NCI-H460 (cell line): ENCODE data around the gene ERBB4. TPM values are rescaled to one million over a fixed set of nuclear protein-coding genes. Genes with fewer than 3 reads are reported as not detected.

Source experiments
- DNase-seq: peaks from one replicate; pipeline ENCODE4 v3.0.0-alpha.2; 2016; ENCODE audit warnings: low read depth; ENCODE audit errors: extremely low read depth
- total RNA-seq: library from RNA; depleted of rRNA; stranded (reverse); fragments of >200 nt; shearing (Covaris generic); gene quantifications from 2 replicates; pipeline ENCODE4 v1.2.3, GENCODE V29; 2014

The ERBB4 gene
- total RNA-seq, 1 experiment from 2014 or later: 0.32 TPM

- no peak for DNase-seq
These were observed 171.2 kb downstream of the ERBB4 start for GRCh38 chr2:212367431-212367830.

GRCh38 chr2:212364112-212364985, 174.3 kb downstream of the ERBB4 start:
- DNase-seq: no peak

DNA sequence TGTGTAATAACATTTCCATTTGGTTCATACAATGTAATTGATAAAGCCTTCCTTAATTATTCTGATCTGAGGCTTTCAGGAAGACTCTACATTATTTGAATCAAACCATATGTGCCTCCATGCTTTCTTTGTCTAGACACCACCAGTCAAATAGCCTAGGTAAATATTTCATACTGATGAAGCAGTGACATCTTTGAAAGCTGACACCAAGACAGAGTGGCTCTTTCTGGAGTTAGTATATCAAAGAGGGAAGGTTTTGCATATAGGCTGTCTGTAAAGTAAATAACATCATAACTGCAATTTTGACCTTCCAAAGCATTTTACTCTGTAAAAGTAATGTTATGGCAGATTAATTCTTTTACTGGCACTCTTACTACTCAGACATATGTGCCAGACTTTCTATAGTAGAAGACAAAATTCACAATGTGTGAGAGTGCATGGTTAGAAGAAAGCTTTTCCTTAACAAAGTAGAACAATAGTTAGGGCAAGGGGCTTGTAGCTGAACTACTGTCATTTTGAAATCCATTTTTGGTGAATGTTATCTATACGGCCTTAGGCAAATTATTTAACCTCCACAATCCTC, 177.3 kb downstream of the ERBB4 start:
- no peak for DNase-seq

DNA sequence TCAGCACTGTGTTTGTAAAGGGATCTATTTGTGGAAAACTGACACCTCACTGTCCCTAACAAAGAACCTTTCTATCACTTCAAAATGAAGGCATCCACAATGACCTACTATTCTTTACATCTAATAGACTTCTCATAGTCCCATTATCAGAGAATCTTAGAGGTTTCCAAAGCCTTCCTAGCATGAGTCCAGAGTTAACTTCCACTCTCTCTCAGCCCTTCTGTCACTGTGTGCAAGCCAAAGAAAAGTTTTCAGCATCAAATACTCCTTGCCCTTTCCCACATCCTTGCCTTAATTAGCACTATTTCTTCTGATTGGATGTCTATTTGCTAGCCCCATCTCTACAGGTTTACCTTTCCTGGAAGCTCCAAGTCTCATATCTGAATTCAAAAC, 178.5 kb downstream of the ERBB4 start:
- DNase-seq: no peak

- no peak for DNase-seq
These were observed 179.1 kb downstream of the ERBB4 start for GRCh38 chr2:212359425-212360067.

GRCh38 chr2:212357606-212358005, 181.0 kb downstream of the ERBB4 start:
- no peak for DNase-seq

DNA sequence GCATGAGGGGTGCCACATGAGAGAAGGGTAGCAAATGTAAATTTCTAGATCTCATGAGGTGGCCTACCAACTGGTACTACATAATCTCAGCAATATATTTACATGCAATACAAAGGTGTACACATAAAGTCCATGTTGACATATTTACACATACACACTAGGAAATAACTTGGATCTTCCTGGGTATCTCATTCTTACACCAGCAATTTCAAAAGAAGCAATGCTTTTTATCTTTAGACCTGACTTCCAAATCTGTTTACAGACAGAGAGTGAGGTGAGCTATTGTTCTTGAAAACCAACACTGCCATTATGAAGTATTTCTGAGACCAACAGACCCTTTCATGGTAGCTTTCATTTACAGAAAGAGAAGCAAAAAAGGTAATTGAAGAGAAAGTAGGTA, 184.2 kb downstream of the ERBB4 start:
- DNase-seq: no peak

- DNase-seq: no peak
These were observed 190.1 kb downstream of the ERBB4 start for GRCh38 chr2:212348501-212348900.

- no peak for DNase-seq
These were observed 191.7 kb downstream of the ERBB4 start for GRCh38 chr2:212346865-212347264.

GRCh38 chr2:212345966-212346365, 192.6 kb downstream of the ERBB4 start:
- no peak for DNase-seq

DNA sequence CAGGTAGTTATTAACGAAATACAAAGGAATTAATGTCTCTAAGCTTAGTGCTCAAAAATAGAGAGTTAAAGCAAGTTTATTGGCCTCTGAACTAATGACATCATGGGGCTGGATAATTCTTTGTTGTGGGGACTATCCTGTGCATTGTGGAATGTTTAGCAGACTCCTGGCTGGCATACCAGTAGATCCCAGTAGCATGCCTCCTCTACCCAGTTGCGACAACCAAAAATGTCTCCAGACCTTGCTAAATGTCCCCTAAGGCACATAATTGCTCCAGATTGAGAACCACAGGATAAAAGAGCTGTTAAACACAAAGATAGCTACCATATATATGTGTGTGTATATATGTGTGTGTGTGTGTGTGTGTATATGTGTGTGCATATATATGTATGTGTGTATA, 194.5 kb downstream of the ERBB4 start:
- DNase-seq: no peak

GRCh38 chr2:212343167-212343566, 195.4 kb downstream of the ERBB4 start:
- no peak for DNase-seq

DNA sequence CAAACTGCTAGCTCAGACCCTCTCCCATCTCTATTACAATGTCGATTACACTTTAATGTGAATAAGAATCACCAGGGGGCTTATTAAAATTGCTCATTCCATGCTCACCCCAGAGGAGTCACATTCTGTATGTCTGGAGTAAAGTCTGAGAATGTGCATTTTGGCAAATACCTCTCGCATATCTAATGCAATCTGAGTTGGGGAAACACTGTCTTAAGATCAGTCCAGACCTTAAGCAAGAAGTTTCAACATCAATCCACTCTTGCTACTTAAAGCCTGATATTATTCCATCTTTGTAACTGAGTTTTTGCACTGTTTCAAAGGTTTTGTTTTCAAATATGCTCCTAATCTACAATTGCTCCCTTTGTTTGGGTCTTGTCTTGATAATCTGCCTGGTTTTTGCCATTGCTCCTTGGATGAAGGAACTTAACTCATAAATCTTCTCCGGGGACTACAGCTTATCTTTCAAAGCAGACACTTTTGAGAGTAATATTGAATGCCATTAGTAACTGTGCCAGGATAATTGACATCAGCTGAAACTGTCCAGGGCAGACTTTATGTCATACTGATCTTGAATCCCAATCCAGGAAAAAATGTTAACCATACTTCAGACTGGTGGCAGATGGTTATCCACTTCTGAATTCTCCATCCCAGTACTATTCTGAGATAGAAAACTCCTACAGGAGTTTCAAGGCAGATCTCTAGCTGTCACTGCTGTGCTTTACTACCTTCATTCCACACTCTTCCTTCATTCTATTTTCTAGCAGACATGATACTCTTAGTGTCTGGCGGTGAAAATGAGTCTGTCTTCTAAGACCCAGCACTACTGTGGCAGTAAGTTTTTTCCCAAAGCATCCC, 200.9 kb downstream of the ERBB4 start:
- no peak for DNase-seq

GRCh38 chr2:212337036-212337435, 201.6 kb downstream of the ERBB4 start:
- DNase-seq: no peak

- DNase-seq: no peak
These were observed 208.3 kb downstream of the ERBB4 start for GRCh38 chr2:212330263-212330662.

- no peak for DNase-seq
These were observed 209.7 kb downstream of the ERBB4 start for GRCh38 chr2:212328712-212329496.

DNA sequence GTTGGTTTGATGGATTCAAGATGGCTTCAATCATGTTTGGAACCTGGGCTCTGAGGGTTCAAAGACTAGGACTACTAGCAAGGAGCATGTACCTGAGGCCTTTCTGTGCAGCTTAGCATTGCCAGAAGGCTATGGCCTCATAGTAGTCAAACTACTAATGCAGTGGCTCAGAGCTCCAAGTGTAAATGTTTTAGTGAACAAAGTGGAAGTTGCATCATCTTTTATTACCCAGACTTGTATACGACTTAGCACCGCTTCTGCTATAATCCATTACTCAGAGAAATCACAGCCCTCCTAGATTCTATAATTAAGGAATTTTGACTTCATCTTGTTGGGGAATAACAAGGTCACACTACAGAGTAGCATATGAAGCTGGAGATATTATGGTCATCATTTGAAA, 210.5 kb downstream of the ERBB4 start:
- no peak for DNase-seq

GRCh38 chr2:212327171-212327809, 211.3 kb downstream of the ERBB4 start:
- no peak for DNase-seq

DNA sequence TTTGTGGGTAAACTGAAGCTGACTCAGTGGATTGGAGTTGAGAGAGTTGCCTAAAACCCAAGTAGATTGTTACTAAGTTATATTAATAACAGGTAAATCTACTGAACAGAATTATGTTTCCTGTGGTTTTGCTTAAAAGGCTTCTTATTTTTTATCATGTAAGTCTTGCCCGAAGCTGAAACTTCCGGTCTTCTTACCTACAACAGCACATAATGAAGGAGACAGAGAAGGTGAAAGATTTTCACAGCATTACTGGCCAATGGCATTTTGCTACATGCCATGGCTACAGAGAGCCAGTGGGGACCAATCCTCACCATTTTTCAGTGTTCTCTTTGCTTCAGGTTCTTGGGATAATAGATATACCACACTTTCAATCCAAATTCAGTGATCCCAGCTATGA, 220.0 kb downstream of the ERBB4 start:
- DNase-seq: no peak

DNA sequence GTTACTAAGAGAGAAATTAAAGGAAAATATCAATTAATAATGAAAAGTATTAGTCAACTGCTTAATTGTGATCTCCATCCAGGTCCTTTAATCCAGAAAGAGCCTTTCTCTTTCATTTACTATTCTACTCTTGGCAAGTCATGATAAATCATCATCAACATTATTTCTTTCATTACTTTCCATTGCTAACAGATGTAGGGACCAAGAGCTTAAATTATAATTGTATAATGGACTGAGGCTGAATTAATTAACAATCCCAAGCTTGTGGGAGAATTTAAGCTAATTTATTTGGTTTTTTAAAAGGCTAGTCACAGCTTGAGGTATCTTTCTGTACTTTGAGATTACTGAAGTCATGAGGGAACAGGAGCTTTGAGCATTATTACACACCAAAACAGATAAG, 223.9 kb downstream of the ERBB4 start:
- DNase-seq: no peak
